HL-60/S4 (cell line): Measurements from ENCODE around the gene MEIS1.

ENCODE experiments used
- in situ Hi-C: fragments of 300-500 bp; cut with MboI; formaldehyde crosslinking; loops from 2 replicates; pipeline ENCODE4 v1.14.3; 2022; ENCODE audit warnings: low sequenced_read_pairs

The MEIS1 gene

DNA sequence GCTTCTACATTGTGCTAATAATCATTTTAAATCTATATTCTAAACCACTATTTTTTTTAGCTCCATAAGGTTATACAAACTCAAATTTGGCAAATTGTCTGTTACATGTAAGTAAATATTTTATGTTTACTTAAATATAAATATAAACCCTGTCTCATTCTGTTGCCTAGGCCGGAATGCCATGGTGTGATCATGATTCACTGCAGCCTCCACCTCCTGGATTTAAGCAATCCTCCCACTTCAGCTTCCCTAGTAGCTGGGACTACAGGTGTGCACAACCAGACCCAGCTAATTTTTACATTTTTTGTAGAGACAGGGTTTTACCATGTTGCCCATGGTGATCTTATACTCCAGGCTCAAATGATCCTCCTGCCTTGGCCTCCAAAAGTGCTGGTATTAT lies 124.7 kb downstream of the MEIS1 start:
- in situ Hi-C loops: no loop called here

DNA sequence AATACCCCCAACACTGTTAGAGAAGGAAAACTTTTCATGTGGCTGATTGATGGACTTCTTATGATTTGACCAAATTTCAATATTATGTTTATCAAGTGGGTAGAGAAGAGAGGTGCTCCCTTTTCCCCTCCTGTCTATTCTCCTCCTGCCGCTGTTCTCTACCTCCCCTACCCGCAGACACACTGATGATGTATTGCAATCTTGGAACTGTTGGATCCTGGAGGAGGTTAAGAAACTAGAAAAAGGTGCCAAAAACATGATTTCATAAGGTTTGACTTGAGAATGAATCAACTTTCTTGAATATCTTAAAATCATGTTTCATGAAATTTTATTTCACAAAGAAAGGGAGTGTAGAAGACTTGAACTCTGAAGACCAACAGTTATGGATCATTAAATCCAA lies 125.8 kb downstream of the MEIS1 start:
- in situ Hi-C loops: no loop called here

DNA sequence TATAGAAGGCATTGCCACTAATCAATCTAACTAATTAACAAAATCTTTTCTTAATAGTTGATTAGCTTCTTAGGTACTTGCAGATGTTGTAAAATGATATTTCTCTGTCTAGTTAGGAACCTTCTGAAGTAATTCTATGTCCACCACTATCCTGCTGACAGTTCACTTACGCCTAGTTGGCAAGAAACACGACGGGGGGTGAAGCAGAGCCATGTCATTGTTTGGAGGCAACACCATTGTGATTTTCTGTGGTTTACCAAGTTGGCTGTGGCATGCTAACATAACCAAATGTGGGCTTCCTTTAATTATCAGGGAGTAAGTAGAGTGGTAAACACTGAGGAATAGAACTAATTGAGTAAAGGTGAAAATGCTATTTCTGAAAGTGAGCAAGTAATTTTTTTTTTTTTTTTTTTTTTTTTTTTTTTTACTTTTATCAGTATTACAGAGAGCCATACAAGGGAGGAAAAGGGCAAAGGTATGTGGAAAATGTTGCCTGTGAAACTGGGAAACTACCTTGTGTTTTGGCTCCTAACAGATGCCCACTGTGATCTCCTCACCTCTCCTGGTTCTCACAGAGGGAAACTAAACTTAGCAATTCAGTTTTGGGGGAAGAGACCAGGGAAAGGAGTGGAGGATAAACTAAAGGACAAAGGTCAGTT lies 126.8 kb downstream of the MEIS1 start:
- in situ Hi-C loops: no loop called here

DNA sequence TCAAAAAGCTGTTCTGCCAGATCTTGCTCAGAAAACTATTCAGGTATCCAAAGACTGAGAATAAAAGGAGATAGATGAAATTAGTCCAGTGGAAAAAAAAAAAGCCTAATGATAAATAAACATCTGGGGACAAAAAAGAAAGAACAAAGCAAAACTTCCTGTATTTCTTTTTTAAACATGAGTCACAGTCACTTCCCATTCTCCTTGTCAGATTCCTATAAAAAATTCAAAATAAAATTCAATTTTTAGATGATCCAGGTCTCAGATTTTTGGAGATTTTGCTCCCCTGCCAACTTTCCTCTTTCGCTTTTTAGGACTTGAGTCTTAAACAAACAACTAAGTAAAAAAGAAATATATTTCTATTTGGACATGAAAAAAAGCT lies 127.4 kb downstream of the MEIS1 start:
- in situ Hi-C loops: no loop called here

DNA sequence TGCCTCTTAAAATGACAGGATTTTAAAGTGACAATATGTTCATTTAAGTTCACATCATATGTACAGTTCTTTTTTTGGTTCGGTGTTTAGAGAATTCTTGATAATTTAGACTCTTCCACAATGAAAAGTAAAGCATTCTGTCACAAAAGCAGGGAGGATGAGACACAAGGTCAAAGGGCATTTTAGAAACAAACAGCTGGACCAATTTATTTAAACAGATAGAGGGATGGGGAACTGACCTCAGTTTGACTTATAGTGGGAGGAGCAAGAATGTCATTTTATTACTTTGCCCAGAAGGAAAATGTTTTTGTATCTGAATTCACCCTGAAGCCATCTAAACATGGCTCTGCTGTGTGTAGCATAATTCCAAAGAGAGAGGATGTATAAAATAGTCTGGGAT lies 128.5 kb downstream of the MEIS1 start:
- in situ Hi-C loops: no loop called here

DNA sequence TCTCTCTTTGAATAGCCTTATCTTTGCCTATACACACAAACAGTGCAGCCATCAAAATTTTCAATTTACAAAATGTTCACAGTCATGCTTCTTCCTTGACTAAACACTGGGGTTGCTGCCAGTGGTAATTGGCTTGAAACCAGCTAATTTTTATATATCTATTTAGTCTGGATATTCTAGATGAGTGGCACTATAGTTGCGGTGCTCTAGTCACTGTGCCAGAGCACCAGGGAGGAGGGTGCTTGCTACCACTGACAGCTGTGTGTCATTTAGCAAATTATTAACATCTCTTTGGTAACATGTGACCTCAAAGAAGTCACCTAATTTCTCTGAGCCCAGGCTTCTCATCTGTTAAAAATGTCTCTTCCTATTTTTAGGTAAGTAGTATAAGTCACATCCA lies 130.4 kb downstream of the MEIS1 start:
- in situ Hi-C loops: no loop called here

DNA sequence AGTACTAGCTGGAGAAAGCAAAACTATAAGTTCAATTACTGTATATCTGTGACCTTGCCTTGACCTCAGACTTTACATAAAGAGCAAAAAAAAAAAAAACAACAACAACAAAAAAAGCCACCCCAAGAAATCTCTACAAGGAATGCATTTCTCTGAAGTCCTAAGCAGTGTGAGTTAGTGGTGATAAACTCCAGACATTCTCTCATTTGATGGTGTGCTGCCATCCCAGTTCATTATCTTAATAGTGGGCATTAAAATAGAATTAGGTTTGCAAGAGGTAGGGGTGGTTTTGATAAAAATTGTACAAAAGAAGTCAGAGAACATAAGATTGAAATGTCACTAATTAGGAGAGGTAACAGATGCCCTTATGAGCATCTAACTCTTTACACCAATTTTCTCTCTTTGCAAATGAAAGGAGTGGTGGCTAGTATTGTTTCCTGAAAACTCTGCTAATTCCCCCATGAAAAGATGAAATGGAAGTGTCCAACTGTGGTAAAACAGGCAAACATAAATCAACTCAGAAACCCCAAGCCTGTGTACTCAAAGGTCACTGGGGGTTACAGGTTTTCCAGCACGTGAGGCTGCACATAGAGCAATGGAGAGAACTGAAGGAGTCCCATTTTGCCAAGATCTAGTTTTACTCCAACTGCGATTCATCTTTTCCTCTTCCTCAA lies 131.9 kb downstream of the MEIS1 start:
- in situ Hi-C loops: no loop called here

DNA sequence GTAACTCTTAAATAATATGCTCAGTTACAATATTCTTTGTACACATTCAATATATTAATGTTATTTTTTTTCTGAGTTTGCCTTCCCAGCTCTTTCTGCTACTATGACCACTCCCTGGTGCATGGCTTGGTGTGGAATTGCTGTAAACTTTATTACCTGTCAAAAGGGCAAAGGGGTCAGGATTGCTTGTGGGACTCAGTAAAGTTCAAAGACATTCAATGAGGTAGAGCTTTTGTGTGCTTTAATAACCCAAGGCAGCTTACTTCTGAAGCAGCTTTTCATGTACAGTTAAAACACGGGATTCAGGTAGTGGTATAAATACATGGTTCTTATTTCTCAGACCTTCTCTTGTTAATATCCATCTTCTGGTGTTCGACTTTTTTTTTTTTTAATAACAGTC lies 132.8 kb downstream of the MEIS1 start:
- in situ Hi-C loops: no loop called here

DNA sequence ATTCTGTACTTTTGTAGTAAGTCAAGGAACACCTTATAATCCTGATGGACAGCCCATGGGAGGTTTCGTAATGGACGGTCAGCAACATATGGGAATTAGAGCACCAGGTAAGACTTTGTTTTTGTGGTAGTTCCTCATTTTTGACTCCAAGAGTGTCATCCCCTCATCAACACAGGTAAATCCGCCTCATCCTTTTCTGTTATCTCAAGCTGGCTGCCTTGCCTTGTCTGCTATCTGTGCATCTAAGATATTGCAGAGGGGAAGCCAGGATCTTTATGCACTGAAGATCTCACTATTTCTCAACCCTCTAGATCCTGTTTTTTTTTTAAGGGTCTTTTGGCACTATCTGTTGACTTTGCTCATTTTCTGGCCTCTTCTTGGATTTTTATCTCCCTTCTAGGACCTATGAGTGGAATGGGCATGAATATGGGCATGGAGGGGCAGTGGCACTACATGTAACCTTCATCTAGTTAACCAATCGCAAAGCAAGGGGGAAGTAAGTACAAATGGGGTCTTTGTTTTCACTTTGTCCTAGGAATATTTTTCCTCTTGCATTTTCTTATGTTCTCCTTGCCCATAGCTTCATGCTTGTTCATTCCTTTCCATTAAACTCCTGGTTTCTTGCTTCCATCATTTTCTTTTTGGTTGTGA lies 133.8 kb downstream of the MEIS1 start:
- in situ Hi-C loops: no loop called here

DNA sequence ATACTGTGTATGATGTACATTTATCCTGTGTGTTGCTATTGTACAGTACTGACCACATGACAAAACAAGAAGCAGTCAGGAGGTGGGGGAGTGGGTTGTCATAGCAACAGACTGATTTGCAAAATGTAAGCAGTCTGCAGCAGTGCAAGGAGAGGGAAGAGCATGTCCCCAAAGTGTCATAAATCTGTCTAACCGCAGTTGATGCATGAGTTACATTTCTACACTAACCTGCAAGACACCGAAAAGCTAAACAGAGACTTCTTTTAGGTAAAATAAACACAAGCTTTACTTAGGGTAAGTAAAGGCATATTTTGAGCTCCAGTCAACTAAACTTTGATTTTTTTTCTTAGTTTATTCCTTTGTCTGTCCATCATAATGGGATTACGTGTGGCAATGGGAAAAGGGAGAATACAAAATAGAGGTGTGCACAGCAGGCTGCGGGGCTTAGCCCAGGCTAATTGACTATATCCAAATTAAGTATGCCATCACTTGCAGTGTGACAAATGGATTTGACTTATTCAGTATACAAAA lies 134.5 kb downstream of the MEIS1 start:
- in situ Hi-C loops: no loop called here

DNA sequence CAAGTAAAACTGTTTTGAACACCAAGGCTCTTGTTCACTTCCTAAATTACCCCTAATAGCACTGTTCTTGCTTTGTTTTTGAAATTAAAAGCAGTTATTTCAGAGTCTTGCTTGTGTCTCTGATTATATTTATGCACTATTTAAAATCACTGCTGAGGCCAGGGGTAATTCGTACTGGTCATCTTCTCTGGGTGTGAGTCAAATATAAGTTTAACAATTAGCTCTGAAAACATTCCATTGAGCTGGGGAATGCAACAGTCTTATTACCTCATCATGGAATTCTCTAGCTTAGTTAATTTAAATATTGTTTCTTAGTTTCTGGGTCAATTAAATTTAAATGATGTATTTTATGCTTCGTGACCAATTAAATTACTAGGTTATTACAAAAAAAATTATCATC lies 135.0 kb downstream of the MEIS1 start:
- in situ Hi-C loops: no loop called here

DNA sequence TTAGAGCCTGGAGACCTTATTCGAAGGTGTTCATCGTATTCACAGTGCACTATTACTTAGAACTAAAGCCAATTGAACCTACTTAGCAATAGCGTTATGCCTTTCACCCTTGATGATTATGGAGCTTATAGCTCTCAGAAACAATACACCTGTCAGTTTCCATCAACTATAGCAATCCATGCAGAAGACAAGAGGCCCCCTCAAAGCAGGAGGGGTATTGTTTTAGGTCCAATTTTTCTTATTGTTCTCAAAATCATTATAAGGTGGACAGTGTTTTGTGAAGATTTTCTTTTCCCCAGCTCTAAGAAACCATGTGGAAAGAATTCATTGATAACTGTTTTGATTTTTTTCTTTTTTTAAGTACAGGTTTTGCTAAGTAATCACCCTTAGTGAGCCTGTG lies 135.5 kb downstream of the MEIS1 start:
- in situ Hi-C loops: no loop called here

DNA sequence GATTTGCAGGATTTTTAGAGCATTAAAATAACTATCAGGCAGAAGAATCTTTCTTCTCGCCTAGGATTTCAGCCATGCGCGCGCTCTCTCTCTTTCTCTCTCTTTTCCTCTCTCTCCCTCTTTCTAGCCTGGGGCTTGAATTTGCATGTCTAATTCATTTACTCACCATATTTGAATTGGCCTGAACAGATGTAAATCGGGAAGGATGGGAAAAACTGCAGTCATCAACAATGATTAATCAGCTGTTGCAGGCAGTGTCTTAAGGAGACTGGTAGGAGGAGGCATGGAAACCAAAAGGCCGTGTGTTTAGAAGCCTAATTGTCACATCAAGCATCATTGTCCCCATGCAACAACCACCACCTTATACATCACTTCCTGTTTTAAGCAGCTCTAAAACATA lies 137.0 kb downstream of the MEIS1 start:
- in situ Hi-C loops: no loop called here

DNA sequence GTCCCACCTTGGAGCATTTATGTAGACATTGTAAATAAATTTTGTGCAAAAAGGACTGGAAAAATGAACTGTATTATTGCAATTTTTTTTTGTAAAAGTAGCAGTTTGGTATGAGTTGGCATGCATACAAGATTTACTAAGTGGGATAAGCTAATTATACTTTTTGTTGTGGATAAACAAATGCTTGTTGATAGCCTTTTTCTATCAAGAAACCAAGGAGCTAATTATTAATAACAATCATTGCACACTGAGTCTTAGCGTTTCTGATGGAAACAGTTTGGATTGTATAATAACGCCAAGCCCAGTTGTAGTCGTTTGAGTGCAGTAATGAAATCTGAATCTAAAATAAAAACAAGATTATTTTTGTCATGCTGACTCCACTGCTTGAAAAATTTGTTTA lies 137.5 kb downstream of the MEIS1 start:
- in situ Hi-C loops: no loop called here

DNA sequence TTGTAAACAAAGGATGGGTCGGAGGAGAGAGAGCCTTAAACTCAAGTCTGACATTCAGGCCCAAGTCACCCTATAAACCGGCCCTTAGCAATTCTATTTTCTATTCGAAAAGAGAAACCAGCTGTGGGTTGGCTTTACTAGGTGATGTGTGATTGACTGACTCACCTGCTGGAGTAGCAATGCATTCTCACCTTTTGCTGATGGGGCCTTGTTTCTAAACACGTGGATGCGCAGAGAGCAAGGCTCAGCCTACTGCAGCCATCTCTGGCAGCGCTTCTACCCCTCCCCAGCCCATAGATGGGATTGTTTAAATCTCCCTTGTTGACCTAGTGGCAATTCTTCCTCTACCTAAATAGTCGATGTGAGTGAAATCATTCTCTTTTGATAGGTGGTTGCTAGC lies 138.5 kb downstream of the MEIS1 start:
- in situ Hi-C loops: no loop called here

DNA sequence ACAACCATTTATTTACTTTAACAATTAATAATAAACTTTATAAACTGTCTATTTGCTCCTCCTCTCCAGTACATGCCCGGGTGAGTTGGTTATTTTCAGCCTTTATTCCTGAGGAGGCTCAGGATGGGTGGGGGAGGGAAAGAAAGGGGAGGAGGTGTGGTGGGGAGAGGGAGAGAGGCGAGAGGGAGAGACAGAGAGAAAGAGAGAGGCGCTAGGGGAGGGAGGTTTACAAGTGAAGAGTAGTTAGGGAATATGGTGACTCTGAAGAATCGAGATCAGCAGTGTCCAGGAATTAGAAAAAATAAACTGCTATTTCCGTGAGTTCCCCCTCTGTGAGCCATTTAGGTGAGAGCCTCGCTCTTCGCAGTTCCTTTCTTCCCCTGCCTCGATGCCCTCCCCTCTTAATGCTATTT lies 138.9 kb downstream of the MEIS1 start:
- in situ Hi-C loops: no loop called here

DNA sequence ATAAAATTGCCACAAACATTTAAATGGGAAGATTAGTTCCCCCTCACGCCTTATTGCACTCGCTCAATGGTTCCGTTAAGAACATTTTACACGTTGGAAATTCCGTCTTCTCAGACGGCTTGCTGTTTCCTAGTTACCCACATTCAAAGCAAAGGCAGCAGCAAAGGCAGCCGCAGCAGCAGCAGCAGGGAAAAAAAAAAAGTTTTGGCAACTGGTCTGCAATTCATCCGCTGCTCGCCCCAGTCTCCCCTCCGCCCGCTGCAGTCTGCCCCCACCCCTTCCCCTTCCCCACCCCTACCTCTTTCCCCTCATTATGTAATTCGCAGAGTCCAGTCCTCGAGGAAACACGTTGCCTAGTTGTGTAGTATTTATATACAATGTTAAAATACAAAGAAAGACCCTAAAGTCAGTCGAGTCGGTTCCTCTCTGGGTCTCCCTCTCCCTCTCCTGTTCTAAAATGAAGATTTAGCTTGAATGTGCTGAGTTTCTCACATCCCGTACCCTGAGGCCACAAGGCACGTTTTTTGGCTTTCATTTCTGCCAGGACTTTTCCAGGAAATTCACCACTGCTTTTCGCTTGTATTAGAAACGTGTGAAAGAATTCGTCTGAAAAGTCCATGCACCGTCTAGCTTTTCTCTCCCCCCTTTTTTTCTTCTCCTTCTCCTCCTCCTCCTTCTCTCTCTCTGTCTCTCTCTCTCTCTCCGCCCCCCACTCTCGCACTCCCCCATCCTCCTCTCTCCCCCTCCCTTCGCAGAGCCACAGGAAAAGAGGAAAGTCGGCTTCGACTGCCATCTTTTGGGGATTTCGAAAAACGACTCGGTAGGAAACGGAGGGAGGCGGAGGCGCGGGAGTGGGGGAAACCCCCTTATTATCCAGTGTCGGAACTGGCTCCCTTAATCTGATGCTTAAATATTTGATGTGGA lies 140.0 kb downstream of the MEIS1 start:
- in situ Hi-C loops: no loop called here

DNA sequence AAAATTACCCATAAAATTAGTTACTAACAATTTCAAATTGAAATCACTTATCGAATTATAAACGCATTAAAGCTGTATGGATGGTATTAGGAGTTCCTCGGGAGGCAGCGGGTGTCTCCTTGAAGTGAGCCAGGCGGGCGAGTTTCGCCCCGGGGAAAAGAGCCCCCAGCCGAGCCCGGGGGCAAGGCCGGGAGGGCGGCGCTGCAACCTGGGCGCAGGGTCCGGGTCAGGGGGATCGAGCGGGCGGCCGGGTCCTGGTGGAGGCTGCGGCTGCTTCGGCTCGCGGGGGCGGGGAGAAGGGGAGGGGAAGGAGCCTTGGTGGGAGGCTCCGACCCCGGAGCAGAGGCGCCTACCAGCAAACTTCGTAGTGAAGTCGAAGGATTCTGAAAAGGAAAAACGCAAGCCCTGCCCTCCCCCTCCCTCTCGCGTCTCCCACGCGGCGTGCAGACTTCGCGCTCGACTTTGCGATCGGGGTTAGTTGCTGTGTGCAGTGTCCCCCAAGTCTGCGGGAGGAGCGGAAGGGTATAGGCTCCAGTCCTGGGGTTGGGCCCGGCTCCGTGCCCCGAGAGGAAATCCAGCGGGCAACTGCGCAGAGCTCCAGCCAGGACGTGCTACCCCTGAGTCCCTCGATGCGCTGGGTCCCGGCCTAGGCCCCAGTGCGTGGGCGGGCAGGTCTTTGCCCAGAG lies 140.8 kb downstream of the MEIS1 start:
- in situ Hi-C loops: no loop called here

DNA sequence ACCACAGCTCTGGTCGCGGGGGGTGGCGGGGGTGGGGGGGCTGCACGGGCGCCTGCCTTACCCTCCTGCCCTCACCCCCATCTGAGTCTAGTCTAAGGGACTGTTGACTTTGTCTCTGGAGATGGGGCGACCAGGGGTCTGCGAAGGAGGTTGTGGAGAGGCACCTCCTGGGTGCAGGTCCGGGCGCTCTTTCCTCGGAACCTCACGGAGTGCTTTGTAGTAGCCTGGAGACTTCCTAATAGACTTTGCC lies 141.3 kb downstream of the MEIS1 start:
- in situ Hi-C loops: no loop called here

DNA sequence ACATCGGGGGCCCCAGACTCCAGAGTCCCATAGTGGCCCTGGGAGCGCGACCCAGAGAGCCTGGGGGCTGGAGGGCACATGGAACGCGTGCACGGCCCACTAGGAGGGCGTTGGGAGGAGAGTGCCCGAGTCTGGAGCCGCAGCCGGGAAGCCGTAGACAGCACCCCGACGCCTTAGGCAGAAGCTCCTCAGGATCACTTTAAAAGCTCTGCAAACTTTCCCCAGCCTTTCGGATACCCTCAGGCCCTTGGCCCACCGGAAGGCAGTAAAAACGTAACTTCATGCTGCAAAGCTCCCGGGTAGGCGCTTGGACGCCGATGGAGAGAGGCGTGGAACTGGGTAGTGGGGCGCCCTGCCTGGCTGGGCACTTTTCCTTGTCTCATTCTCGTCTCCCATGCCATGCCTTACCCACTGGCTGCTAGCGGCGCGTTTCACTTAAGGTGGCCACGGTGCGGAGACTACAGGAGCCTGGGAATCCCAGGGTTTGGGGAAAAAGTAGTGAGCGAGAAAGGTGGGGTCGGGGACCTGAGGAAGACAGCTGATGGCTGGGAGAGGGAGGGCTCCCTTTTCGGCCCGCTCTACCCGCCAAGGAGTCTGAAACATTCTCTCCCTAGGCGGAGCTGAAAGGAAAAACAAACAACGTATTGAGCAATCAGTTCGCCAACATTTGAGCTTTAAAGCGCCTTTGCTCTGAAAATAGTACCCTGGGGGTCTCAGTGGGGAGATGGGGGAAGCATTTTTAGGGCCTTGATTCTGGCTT lies 141.8 kb downstream of the MEIS1 start:
- in situ Hi-C loops: no loop called here
